Measurements from ENCODE around the gene INPP5A.

DNA sequence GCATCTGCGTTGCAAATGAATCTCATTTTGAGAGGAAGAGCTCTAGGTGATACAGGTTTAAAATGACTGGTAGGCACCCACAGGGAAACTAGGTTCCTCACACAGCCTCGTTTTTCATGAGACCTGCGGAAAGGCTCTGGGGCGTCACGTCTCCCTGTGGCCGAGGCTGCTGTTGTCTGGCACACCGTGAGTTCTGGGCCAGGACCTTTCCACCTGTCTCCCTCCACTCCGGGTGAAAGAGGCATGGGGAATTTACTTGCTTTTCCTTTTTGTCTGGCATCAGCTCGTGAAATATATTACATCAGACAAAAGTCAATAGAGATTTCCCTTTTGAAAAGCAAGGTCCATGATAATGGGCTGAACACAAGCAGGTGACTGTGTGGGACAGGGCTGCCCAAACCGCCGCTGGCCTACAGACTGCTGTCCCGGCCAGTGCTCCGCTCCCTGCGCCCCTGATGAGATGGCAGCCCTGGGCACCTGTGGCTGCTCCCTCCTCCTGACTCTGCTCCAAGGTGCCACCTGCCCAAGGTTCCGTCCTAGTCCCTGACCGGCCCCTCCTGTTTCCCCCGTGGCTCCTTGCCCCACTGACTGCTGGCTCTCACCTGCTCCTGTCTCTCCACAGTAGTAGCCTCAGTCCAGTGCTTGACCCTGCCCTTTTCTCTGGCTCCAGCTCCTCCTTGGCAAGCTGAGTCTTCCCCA is 138.8 kb downstream of the INPP5A start:
- TF ChIP-seq, protein P1, sequence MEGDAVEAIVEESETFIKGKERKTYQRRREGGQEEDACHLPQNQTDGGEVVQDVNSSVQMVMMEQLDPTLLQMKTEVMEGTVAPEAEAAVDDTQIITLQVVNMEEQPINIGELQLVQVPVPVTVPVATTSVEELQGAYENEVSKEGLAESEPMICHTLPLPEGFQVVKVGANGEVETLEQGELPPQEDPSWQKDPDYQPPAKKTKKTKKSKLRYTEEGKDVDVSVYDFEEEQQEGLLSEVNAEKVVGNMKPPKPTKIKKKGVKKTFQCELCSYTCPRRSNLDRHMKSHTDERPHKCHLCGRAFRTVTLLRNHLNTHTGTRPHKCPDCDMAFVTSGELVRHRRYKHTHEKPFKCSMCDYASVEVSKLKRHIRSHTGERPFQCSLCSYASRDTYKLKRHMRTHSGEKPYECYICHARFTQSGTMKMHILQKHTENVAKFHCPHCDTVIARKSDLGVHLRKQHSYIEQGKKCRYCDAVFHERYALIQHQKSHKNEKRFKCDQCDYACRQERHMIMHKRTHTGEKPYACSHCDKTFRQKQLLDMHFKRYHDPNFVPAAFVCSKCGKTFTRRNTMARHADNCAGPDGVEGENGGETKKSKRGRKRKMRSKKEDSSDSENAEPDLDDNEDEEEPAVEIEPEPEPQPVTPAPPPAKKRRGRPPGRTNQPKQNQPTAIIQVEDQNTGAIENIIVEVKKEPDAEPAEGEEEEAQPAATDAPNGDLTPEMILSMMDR (IDR thresholded peaks at IDR 0.05) = no peak
- TF ChIP-seq POLR2AphosphoS5 (IDR thresholded peaks at IDR 0.05) (no peak), POLR2A (IDR thresholded peaks at IDR 0.05) (no peak)

Data from upper lobe of left lung (tissue), 4 donors.